COLO668 (cell line): ENCODE results near the gene C1RL.
A peak's percentile ranks its signal among the peaks of the same experiment; 100 is the strongest.

Source experiments
- DNase-seq: peaks from one replicate; lab custom pipeline; 2025; ENCODE audit not compliant: unreplicated experiment; lab: John Stamatoyannopoulos, UW

The C1RL gene

GRCh38 chr12:7108796-7109571, at the start of gene C1RL:
Gene C1RL, minus strand, starts transcription at chr12:7109214. Its CDS starts 34 bp downstream, at chr12:7109180.
- peak; percentile 67 for DNase-seq

- no peak for DNase-seq
Observed at GRCh38 chr12:7157391-7157790, 48.4 kb upstream of the C1RL start.

GRCh38 chr12:7156259-7157197, 47.5 kb upstream of the C1RL start:
- DNase-seq = no peak

- peak; percentile 58 for DNase-seq
Observed at GRCh38 chr12:7155471-7156034, 46.5 kb upstream of the C1RL start.

- DNase-seq = no peak
Observed at GRCh38 chr12:7154901-7155470, 46.0 kb upstream of the C1RL start.

- no peak for DNase-seq
Observed at GRCh38 chr12:7154042-7154441, 45.0 kb upstream of the C1RL start.

GRCh38 chr12:7152818-7153217, 43.8 kb upstream of the C1RL start:
- no peak for DNase-seq

- no peak for DNase-seq
Observed at GRCh38 chr12:7151532-7151931, 42.5 kb upstream of the C1RL start.

- DNase-seq = no peak
Observed at GRCh38 chr12:7150841-7151240, 41.8 kb upstream of the C1RL start.

GRCh38 chr12:7150356-7150755, 41.3 kb upstream of the C1RL start:
- DNase-seq = no peak

GRCh38 chr12:7146906-7147305, 37.9 kb upstream of the C1RL start:
- no peak for DNase-seq

GRCh38 chr12:7146228-7146627, 37.2 kb upstream of the C1RL start:
- DNase-seq = no peak

GRCh38 chr12:7145671-7146070, 36.7 kb upstream of the C1RL start:
- DNase-seq = no peak

GRCh38 chr12:7144414-7145120, 35.6 kb upstream of the C1RL start:
- DNase-seq = no peak

GRCh38 chr12:7143564-7143963, 34.5 kb upstream of the C1RL start:
- no peak for DNase-seq

GRCh38 chr12:7142809-7143465, 33.9 kb upstream of the C1RL start:
- DNase-seq = no peak

GRCh38 chr12:7142056-7142644, 33.1 kb upstream of the C1RL start:
- DNase-seq = peak; percentile 34

- no peak for DNase-seq
Observed at GRCh38 chr12:7141351-7142005, 32.5 kb upstream of the C1RL start.

- no peak for DNase-seq
Observed at GRCh38 chr12:7139200-7139599, 30.2 kb upstream of the C1RL start.
